ENCODE results near the gene EML5.

Gene EML5

GRCh38 chr14:88746052-88746451, 46.7 kb downstream of the EML5 start:
- H3K4me1 ChIP-seq (ENCODE audit: control insufficient read depth in 2 of 2, insufficient read depth in 2 of 2, low read length in 2 of 2) = no peaks in the 10 kb centered on the region
- H3K9me3 ChIP-seq (ENCODE audit: control insufficient read depth in 2 of 2, low read length in 2 of 2) = no peaks in the 10 kb centered on the region
- H3K27ac ChIP-seq (ENCODE audit: low read depth in 2 of 2, low read length in 2 of 2) = no peak overlapping the region
- no peak overlapping the region for H3K4me3 ChIP-seq (ENCODE audit: low read length in 2 of 2)
- no peak overlapping the region for H3K9ac ChIP-seq (ENCODE audit: low read depth in 1 of 2, low read length in 2 of 2)
- H3K36me3 ChIP-seq (ENCODE audit: control insufficient read depth in 2 of 2, insufficient read depth in 2 of 2, low read length in 2 of 2) = no peaks in the 10 kb centered on the region
- no peaks in the 10 kb centered on the region for H3K27me3 ChIP-seq (ENCODE audit: control insufficient read depth in 2 of 2, insufficient read depth in 2 of 2, low read length in 2 of 2)

- Histone ChIP-seq H3K4me1 (ENCODE audit: control insufficient read depth in 2 of 2, insufficient read depth in 2 of 2, low read length in 2 of 2) (no peaks in the 10 kb centered on the region), H3K27me3 (ENCODE audit: control insufficient read depth in 2 of 2, insufficient read depth in 2 of 2, low read length in 2 of 2) (no peaks in the 10 kb centered on the region), H3K9me3 (ENCODE audit: control insufficient read depth in 2 of 2, low read length in 2 of 2) (no peaks in the 10 kb centered on the region), H3K27ac (ENCODE audit: low read depth in 2 of 2, low read length in 2 of 2) (no peak overlapping the region), H3K36me3 (ENCODE audit: control insufficient read depth in 2 of 2, insufficient read depth in 2 of 2, low read length in 2 of 2) (no peaks in the 10 kb centered on the region), H3K4me3 (ENCODE audit: low read length in 2 of 2) (no peak overlapping the region), H3K9ac (ENCODE audit: low read depth in 1 of 2, low read length in 2 of 2) (no peak overlapping the region)
These were observed 55.5 kb downstream of the EML5 start for GRCh38 chr14:88737245-88737644.

- Histone ChIP-seq H3K9ac (ENCODE audit: low read depth in 1 of 2, low read length in 2 of 2) (no peak overlapping the region), H3K4me3 (ENCODE audit: low read length in 2 of 2) (no peak overlapping the region), H3K36me3 (ENCODE audit: control insufficient read depth in 2 of 2, insufficient read depth in 2 of 2, low read length in 2 of 2) (no peaks in the 10 kb centered on the region), H3K9me3 (ENCODE audit: control insufficient read depth in 2 of 2, low read length in 2 of 2) (no peaks in the 10 kb centered on the region), H3K27ac (ENCODE audit: low read depth in 2 of 2, low read length in 2 of 2) (no peak overlapping the region), H3K27me3 (ENCODE audit: control insufficient read depth in 2 of 2, insufficient read depth in 2 of 2, low read length in 2 of 2) (no peaks in the 10 kb centered on the region), H3K4me1 (ENCODE audit: control insufficient read depth in 2 of 2, insufficient read depth in 2 of 2, low read length in 2 of 2) (no peaks in the 10 kb centered on the region)
These were observed 59.6 kb downstream of the EML5 start for GRCh38 chr14:88733121-88733520.

GRCh38 chr14:88729159-88729558, 63.6 kb downstream of the EML5 start:
- H3K27ac ChIP-seq (ENCODE audit: low read depth in 2 of 2, low read length in 2 of 2) = no peak overlapping the region
- no peak overlapping the region for H3K9ac ChIP-seq (ENCODE audit: low read depth in 1 of 2, low read length in 2 of 2)
- H3K4me3 ChIP-seq (ENCODE audit: low read length in 2 of 2) = no peak overlapping the region
- no peaks in the 10 kb centered on the region for H3K9me3 ChIP-seq (ENCODE audit: control insufficient read depth in 2 of 2, low read length in 2 of 2)
- H3K36me3 ChIP-seq (ENCODE audit: control insufficient read depth in 2 of 2, insufficient read depth in 2 of 2, low read length in 2 of 2) = no peaks in the 10 kb centered on the region
- no peaks in the 10 kb centered on the region for H3K4me1 ChIP-seq (ENCODE audit: control insufficient read depth in 2 of 2, insufficient read depth in 2 of 2, low read length in 2 of 2)
- H3K27me3 ChIP-seq (ENCODE audit: control insufficient read depth in 2 of 2, insufficient read depth in 2 of 2, low read length in 2 of 2) = no peaks in the 10 kb centered on the region

GRCh38 chr14:88727057-88727456, 65.7 kb downstream of the EML5 start:
- Histone ChIP-seq H3K27me3 (ENCODE audit: control insufficient read depth in 2 of 2, insufficient read depth in 2 of 2, low read length in 2 of 2) (no peaks in the 10 kb centered on the region), H3K9me3 (ENCODE audit: control insufficient read depth in 2 of 2, low read length in 2 of 2) (no peaks in the 10 kb centered on the region), H3K4me1 (ENCODE audit: control insufficient read depth in 2 of 2, insufficient read depth in 2 of 2, low read length in 2 of 2) (no peaks in the 10 kb centered on the region), H3K9ac (ENCODE audit: low read depth in 1 of 2, low read length in 2 of 2) (no peak overlapping the region), H3K27ac (ENCODE audit: low read depth in 2 of 2, low read length in 2 of 2) (no peak overlapping the region), H3K36me3 (ENCODE audit: control insufficient read depth in 2 of 2, insufficient read depth in 2 of 2, low read length in 2 of 2) (no peaks in the 10 kb centered on the region), H3K4me3 (ENCODE audit: low read length in 2 of 2) (no peak overlapping the region)

- no peak overlapping the region for H3K9ac ChIP-seq (ENCODE audit: low read depth in 1 of 2, low read length in 2 of 2)
- no peaks in the 10 kb centered on the region for H3K9me3 ChIP-seq (ENCODE audit: control insufficient read depth in 2 of 2, low read length in 2 of 2)
- no peaks in the 10 kb centered on the region for H3K27me3 ChIP-seq (ENCODE audit: control insufficient read depth in 2 of 2, insufficient read depth in 2 of 2, low read length in 2 of 2)
- H3K36me3 ChIP-seq (ENCODE audit: control insufficient read depth in 2 of 2, insufficient read depth in 2 of 2, low read length in 2 of 2) = no peaks in the 10 kb centered on the region
- no peak overlapping the region for H3K4me3 ChIP-seq (ENCODE audit: low read length in 2 of 2)
- no peaks in the 10 kb centered on the region for H3K4me1 ChIP-seq (ENCODE audit: control insufficient read depth in 2 of 2, insufficient read depth in 2 of 2, low read length in 2 of 2)
- no peak overlapping the region for H3K27ac ChIP-seq (ENCODE audit: low read depth in 2 of 2, low read length in 2 of 2)
These were observed 82.0 kb downstream of the EML5 start for GRCh38 chr14:88710709-88711108.

GRCh38 chr14:88707088-88707487, 85.7 kb downstream of the EML5 start:
- H3K27ac ChIP-seq (ENCODE audit: low read depth in 2 of 2, low read length in 2 of 2) = no peak overlapping the region
- no peaks in the 10 kb centered on the region for H3K4me1 ChIP-seq (ENCODE audit: control insufficient read depth in 2 of 2, insufficient read depth in 2 of 2, low read length in 2 of 2)
- H3K27me3 ChIP-seq (ENCODE audit: control insufficient read depth in 2 of 2, insufficient read depth in 2 of 2, low read length in 2 of 2) = no peaks in the 10 kb centered on the region
- no peak overlapping the region for H3K9ac ChIP-seq (ENCODE audit: low read depth in 1 of 2, low read length in 2 of 2)
- H3K36me3 ChIP-seq (ENCODE audit: control insufficient read depth in 2 of 2, insufficient read depth in 2 of 2, low read length in 2 of 2) = no peaks in the 10 kb centered on the region
- no peak overlapping the region for H3K4me3 ChIP-seq (ENCODE audit: low read length in 2 of 2)
- H3K9me3 ChIP-seq (ENCODE audit: control insufficient read depth in 2 of 2, low read length in 2 of 2) = no peaks in the 10 kb centered on the region

GRCh38 chr14:88706425-88706824, 86.3 kb downstream of the EML5 start:
- no peak overlapping the region for H3K4me3 ChIP-seq (ENCODE audit: low read length in 2 of 2)
- no peak overlapping the region for H3K27ac ChIP-seq (ENCODE audit: low read depth in 2 of 2, low read length in 2 of 2)
- no peaks in the 10 kb centered on the region for H3K36me3 ChIP-seq (ENCODE audit: control insufficient read depth in 2 of 2, insufficient read depth in 2 of 2, low read length in 2 of 2)
- no peaks in the 10 kb centered on the region for H3K4me1 ChIP-seq (ENCODE audit: control insufficient read depth in 2 of 2, insufficient read depth in 2 of 2, low read length in 2 of 2)
- no peaks in the 10 kb centered on the region for H3K9me3 ChIP-seq (ENCODE audit: control insufficient read depth in 2 of 2, low read length in 2 of 2)
- H3K27me3 ChIP-seq (ENCODE audit: control insufficient read depth in 2 of 2, insufficient read depth in 2 of 2, low read length in 2 of 2) = no peaks in the 10 kb centered on the region
- H3K9ac ChIP-seq (ENCODE audit: low read depth in 1 of 2, low read length in 2 of 2) = no peak overlapping the region

GRCh38 chr14:88698651-88699050, 94.1 kb downstream of the EML5 start:
- Histone ChIP-seq H3K4me3 (ENCODE audit: low read length in 2 of 2) (no peak overlapping the region), H3K27ac (ENCODE audit: low read depth in 2 of 2, low read length in 2 of 2) (no peak overlapping the region), H3K36me3 (ENCODE audit: control insufficient read depth in 2 of 2, insufficient read depth in 2 of 2, low read length in 2 of 2) (no peaks in the 10 kb centered on the region), H3K9ac (ENCODE audit: low read depth in 1 of 2, low read length in 2 of 2) (no peak overlapping the region), H3K27me3 (ENCODE audit: control insufficient read depth in 2 of 2, insufficient read depth in 2 of 2, low read length in 2 of 2) (no peaks in the 10 kb centered on the region), H3K4me1 (ENCODE audit: control insufficient read depth in 2 of 2, insufficient read depth in 2 of 2, low read length in 2 of 2) (no peaks in the 10 kb centered on the region), H3K9me3 (ENCODE audit: control insufficient read depth in 2 of 2, low read length in 2 of 2) (no peaks in the 10 kb centered on the region)

GRCh38 chr14:88695870-88696269, 96.9 kb downstream of the EML5 start:
- Histone ChIP-seq H3K36me3 (ENCODE audit: control insufficient read depth in 2 of 2, insufficient read depth in 2 of 2, low read length in 2 of 2) (no peaks in the 10 kb centered on the region), H3K27ac (ENCODE audit: low read depth in 2 of 2, low read length in 2 of 2) (no peak overlapping the region), H3K4me1 (ENCODE audit: control insufficient read depth in 2 of 2, insufficient read depth in 2 of 2, low read length in 2 of 2) (no peaks in the 10 kb centered on the region), H3K9ac (ENCODE audit: low read depth in 1 of 2, low read length in 2 of 2) (no peak overlapping the region), H3K4me3 (ENCODE audit: low read length in 2 of 2) (no peak overlapping the region), H3K27me3 (ENCODE audit: control insufficient read depth in 2 of 2, insufficient read depth in 2 of 2, low read length in 2 of 2) (no peaks in the 10 kb centered on the region), H3K9me3 (ENCODE audit: control insufficient read depth in 2 of 2, low read length in 2 of 2) (no peaks in the 10 kb centered on the region)

GRCh38 chr14:88688386-88688785, 104.4 kb downstream of the EML5 start:
- no peaks in the 10 kb centered on the region for H3K9me3 ChIP-seq (ENCODE audit: control insufficient read depth in 2 of 2, low read length in 2 of 2)
- no peak overlapping the region for H3K9ac ChIP-seq (ENCODE audit: low read depth in 1 of 2, low read length in 2 of 2)
- H3K27me3 ChIP-seq (ENCODE audit: control insufficient read depth in 2 of 2, insufficient read depth in 2 of 2, low read length in 2 of 2) = no peaks in the 10 kb centered on the region
- no peaks in the 10 kb centered on the region for H3K36me3 ChIP-seq (ENCODE audit: control insufficient read depth in 2 of 2, insufficient read depth in 2 of 2, low read length in 2 of 2)
- H3K4me1 ChIP-seq (ENCODE audit: control insufficient read depth in 2 of 2, insufficient read depth in 2 of 2, low read length in 2 of 2) = no peaks in the 10 kb centered on the region
- H3K4me3 ChIP-seq (ENCODE audit: low read length in 2 of 2) = no peak overlapping the region
- no peak overlapping the region for H3K27ac ChIP-seq (ENCODE audit: low read depth in 2 of 2, low read length in 2 of 2)

All from mucosa of rectum (tissue), 2 donors.